ENCODE data around the gene ST3GAL5.
"Not testable (repeated sequence)": the region's sequence is repeated elsewhere in the genome, so short reads cannot be mapped to it uniquely, and the experiment has no call there.

The ST3GAL5 gene

GRCh38 chr2:85888020-85888683 is 638 bp downstream of the ST3GAL5 start:
- H3K36me3 Mint-ChIP-seq = peaks cover 4% of the 10 kb centered on the region
- peak overlapping the region; percentile 84 for H3K27ac Mint-ChIP-seq
- peaks cover 71% of the 10 kb centered on the region for H3K4me1 Mint-ChIP-seq
- H3K9me3 Mint-ChIP-seq = no peaks in the 10 kb centered on the region
- peak overlapping the region; percentile 91 for H3K4me3 Mint-ChIP-seq
- H3K27me3 Mint-ChIP-seq = no peaks in the 10 kb centered on the region

GRCh38 chr2:85887566-85888019 is 1.2 kb downstream of the ST3GAL5 start:
- H3K4me1 Mint-ChIP-seq = peaks cover 68% of the 10 kb centered on the region
- peaks cover 7% of the 10 kb centered on the region for H3K36me3 Mint-ChIP-seq
- no peaks in the 10 kb centered on the region for H3K27me3 Mint-ChIP-seq

GRCh38 chr2:85886590-85886989 is 2.2 kb downstream of the ST3GAL5 start:
- Mint-ChIP-seq H3K9me3 (peaks cover under 1% of the 10 kb centered on the region), H3K27ac (peak overlapping the region; percentile 82), H3K4me3 (peak overlapping the region; percentile 91), H3K4me1 (peaks cover 62% of the 10 kb centered on the region), H3K36me3 (peaks cover 12% of the 10 kb centered on the region), H3K27me3 (no peaks in the 10 kb centered on the region)

More at GRCh38 chr2:85887566-85888019, 1.2 kb downstream of the ST3GAL5 start:
- Mint-ChIP-seq H3K9me3 (no peaks in the 10 kb centered on the region), H3K27ac (peak overlapping the region; percentile 84), H3K4me3 (peak overlapping the region; percentile 91)

- peaks cover 5% of the 10 kb centered on the region for H3K9me3 Mint-ChIP-seq
- peaks cover 16% of the 10 kb centered on the region for H3K36me3 Mint-ChIP-seq
- peak overlapping the region; percentile 91 for H3K4me3 Mint-ChIP-seq
- peaks cover 66% of the 10 kb centered on the region for H3K4me1 Mint-ChIP-seq
- no peaks in the 10 kb centered on the region for H3K27me3 Mint-ChIP-seq
- peak overlapping the region; percentile 82 for H3K27ac Mint-ChIP-seq
Measured at GRCh38 chr2:85886141-85886540, 2.6 kb downstream of the ST3GAL5 start.

GRCh38 chr2:85881781-85882180 is 7.0 kb downstream of the ST3GAL5 start:
- H3K27me3 Mint-ChIP-seq, H3K9me3 Mint-ChIP-seq, H3K4me3 Mint-ChIP-seq, H3K27ac Mint-ChIP-seq: not testable (repeated sequence)
- Mint-ChIP-seq H3K4me1 (peaks cover 80% of the 10 kb centered on the region), H3K36me3 (peaks cover 21% of the 10 kb centered on the region)

GRCh38 chr2:85880716-85881328 is 8.0 kb downstream of the ST3GAL5 start:
- H3K4me3 Mint-ChIP-seq, H3K9me3 Mint-ChIP-seq, H3K27me3 Mint-ChIP-seq, H3K27ac Mint-ChIP-seq: not testable (repeated sequence)
- peaks cover 21% of the 10 kb centered on the region for H3K36me3 Mint-ChIP-seq
- H3K4me1 Mint-ChIP-seq = peaks cover 74% of the 10 kb centered on the region

GRCh38 chr2:85878719-85879370 is 9.9 kb downstream of the ST3GAL5 start:
- Mint-ChIP-seq H3K4me3 (no peak overlapping the region), H3K36me3 (peaks cover 19% of the 10 kb centered on the region), H3K4me1 (peaks cover 76% of the 10 kb centered on the region), H3K27ac (peak overlapping the region; percentile 75), H3K27me3 (no peaks in the 10 kb centered on the region), H3K9me3 (peaks cover 8% of the 10 kb centered on the region)

- no peaks in the 10 kb centered on the region for H3K9me3 Mint-ChIP-seq
- H3K4me1 Mint-ChIP-seq = peaks cover 89% of the 10 kb centered on the region
- peak overlapping the region; percentile 36 for H3K4me3 Mint-ChIP-seq
- H3K27ac Mint-ChIP-seq = peak overlapping the region; percentile 46
- H3K27me3 Mint-ChIP-seq = no peaks in the 10 kb centered on the region
- H3K36me3 Mint-ChIP-seq = peaks cover 5% of the 10 kb centered on the region
Measured at GRCh38 chr2:85875350-85876050, 13.3 kb downstream of the ST3GAL5 start.

- H3K36me3 Mint-ChIP-seq = peaks cover 4% of the 10 kb centered on the region
Measured at GRCh38 chr2:85873679-85874078, 15.1 kb downstream of the ST3GAL5 start.

GRCh38 chr2:85872536-85873161 is 16.1 kb downstream of the ST3GAL5 start:
- Mint-ChIP-seq H3K9me3 (no peaks in the 10 kb centered on the region), H3K36me3 (peaks cover 7% of the 10 kb centered on the region), H3K27me3 (no peaks in the 10 kb centered on the region), H3K27ac (no peak overlapping the region), H3K4me1 (peaks cover 66% of the 10 kb centered on the region), H3K4me3 (no peak overlapping the region)

More at GRCh38 chr2:85873679-85874078, 15.1 kb downstream of the ST3GAL5 start:
- H3K4me1 Mint-ChIP-seq = peaks cover 72% of the 10 kb centered on the region
- H3K9me3 Mint-ChIP-seq = no peaks in the 10 kb centered on the region
- no peaks in the 10 kb centered on the region for H3K27me3 Mint-ChIP-seq
- no peak overlapping the region for H3K27ac Mint-ChIP-seq
- no peak overlapping the region for H3K4me3 Mint-ChIP-seq

GRCh38 chr2:85871494-85872164 is 17.2 kb downstream of the ST3GAL5 start:
- Mint-ChIP-seq H3K36me3 (peaks cover 6% of the 10 kb centered on the region), H3K4me3 (no peak overlapping the region), H3K4me1 (peaks cover 65% of the 10 kb centered on the region), H3K27me3 (no peaks in the 10 kb centered on the region), H3K27ac (peak overlapping the region; percentile 9), H3K9me3 (no peaks in the 10 kb centered on the region)

- Mint-ChIP-seq H3K9me3 (no peaks in the 10 kb centered on the region), H3K4me1 (peaks cover 61% of the 10 kb centered on the region)
Measured at GRCh38 chr2:85868822-85869221, 20.0 kb downstream of the ST3GAL5 start.

GRCh38 chr2:85867556-85868292 is 21.1 kb downstream of the ST3GAL5 start:
- Mint-ChIP-seq H3K4me1 (peaks cover 58% of the 10 kb centered on the region), H3K9me3 (no peaks in the 10 kb centered on the region), H3K27me3 (no peaks in the 10 kb centered on the region), H3K27ac (peak overlapping the region; percentile 46), H3K36me3 (peaks cover 6% of the 10 kb centered on the region), H3K4me3 (no peak overlapping the region)

More at GRCh38 chr2:85868822-85869221, 20.0 kb downstream of the ST3GAL5 start:
- no peaks in the 10 kb centered on the region for H3K27me3 Mint-ChIP-seq
- H3K4me3 Mint-ChIP-seq = no peak overlapping the region
- peaks cover 6% of the 10 kb centered on the region for H3K36me3 Mint-ChIP-seq
- H3K27ac Mint-ChIP-seq = no peak overlapping the region

- peaks cover 6% of the 10 kb centered on the region for H3K36me3 Mint-ChIP-seq
Measured at GRCh38 chr2:85867121-85867520, 21.7 kb downstream of the ST3GAL5 start.

More at GRCh38 chr2:85867121-85867520, 21.7 kb downstream of the ST3GAL5 start:
- no peaks in the 10 kb centered on the region for H3K27me3 Mint-ChIP-seq
- peaks cover 57% of the 10 kb centered on the region for H3K4me1 Mint-ChIP-seq
- no peak overlapping the region for H3K4me3 Mint-ChIP-seq
- H3K27ac Mint-ChIP-seq = no peak overlapping the region
- no peaks in the 10 kb centered on the region for H3K9me3 Mint-ChIP-seq
